B cell (primary cell): ENCODE results near the gene TLL2. TPM values are rescaled to one million over a fixed set of nuclear protein-coding genes. Genes with fewer than 3 reads are reported as not detected.

Experiments
- ATAC-seq: fragments of 200-7000 bp; cut with Tn5 transposase; one replicate; pipeline ENCODE4 v1.10.0; 2021; ENCODE audit warnings: low read depth, mild to moderate bottlenecking, moderate number of reproducible peaks, moderate library complexity
- CTCF ChIA-PET: fragments of 350-600 bp; sonication (Branson Sonifier 250); formaldehyde crosslinking; loops from one replicate; lab custom pipeline; 2021; ENCODE audit warnings: antibody characterized with exemption, inconsistent platforms; lab: Charles Lee
- POLR2A ChIA-PET: fragments of 350-600 bp; sonication (Branson Sonifier 250); formaldehyde crosslinking; loops from one replicate; lab custom pipeline; 2021; ENCODE audit warnings: antibody characterized with exemption; lab: Charles Lee
- DNase-seq: peaks from one replicate; pipeline ENCODE4 v3.0.0; 2013
- H2AFZ ChIP-seq: 2 replicates; pipeline ENCODE4 v1.6.1; 2012; ENCODE audit warnings: mild to moderate bottlenecking, low read depth, low read length; ENCODE audit not compliant: insufficient read depth, poor library complexity, severe bottlenecking
- H3K27ac ChIP-seq, 2 donors: 1 replicate in 1 of 2; 2 replicates in 1 of 2; pipeline ENCODE4 v1.5.1; 2012 to 2013; ENCODE audit warnings: low read length in 2 of 2, mild to moderate bottlenecking in 2 of 2, moderate library complexity in 1 of 2
- H3K27me3 ChIP-seq, 4 experiments: fragments of 200-600 bp in 1 of 4; sonication (generic) in 1 of 4; replicated peaks in 1 of 4; 1 replicate in 2 of 4; 2 replicates in 2 of 4; pipeline versions ENCODE4 v1.6.1 to v1.7.0; 2013 to 2016; ENCODE audit warnings: low read length in 3 of 4, mild to moderate bottlenecking in 2 of 4, mixed read lengths in 1 of 4, moderate library complexity in 1 of 4; ENCODE audit not compliant: insufficient read depth in 4 of 4, control insufficient read depth in 3 of 4; ENCODE audit errors: control extremely low read depth in 1 of 4
- H3K36me3 ChIP-seq, 2 experiments: replicated peaks in 1 of 2; 1 replicate in 1 of 2; 2 replicates in 1 of 2; pipeline versions ENCODE4 v1.6.1 to v1.7.1; 2013; ENCODE audit warnings: low read length in 1 of 2; ENCODE audit not compliant: insufficient read depth in 2 of 2, control insufficient read depth in 1 of 2; ENCODE audit errors: control extremely low read depth in 1 of 2, extremely low read depth in 1 of 2
- H3K4me1 ChIP-seq, 2 donors: fragments of 200-600 bp in 1 of 2; sonication (generic) in 1 of 2; 1 replicate in 1 of 2; 2 replicates in 1 of 2; pipeline versions ENCODE4 v1.5.1 to v1.6.1; 2013 to 2017; ENCODE audit warnings: low read length in 2 of 2; ENCODE audit not compliant: control insufficient read depth in 2 of 2, insufficient read depth in 2 of 2
- H3K4me2 ChIP-seq: replicated peaks from 2 replicates; pipeline ENCODE3; 2012; ENCODE audit warnings: mild to moderate bottlenecking, low read depth, low read length; ENCODE audit not compliant: poor library complexity, severe bottlenecking
- H3K4me3 ChIP-seq, 5 experiments: fragments of 200-600 bp in 1 of 5; sonication (generic) in 1 of 5; 1 replicate in 3 of 5; 2 replicates in 2 of 5; pipeline versions ENCODE4 v1.5.1 to v1.7.0; 2011 to 2016; ENCODE audit warnings: low read length in 4 of 5, mild to moderate bottlenecking in 4 of 5, low read depth in 2 of 5, control low read depth in 1 of 5, moderate library complexity in 1 of 5; ENCODE audit not compliant: insufficient read depth in 1 of 5; ENCODE audit errors: control extremely low read depth in 1 of 5, extremely low read depth in 1 of 5
- H3K79me2 ChIP-seq: fragments of 200-600 bp; sonication (generic); one replicate; pipeline ENCODE4 v1.6.0; 2016; ENCODE audit warnings: low read length; ENCODE audit not compliant: control insufficient read depth, insufficient read depth
- H3K9ac ChIP-seq: fragments of 200-600 bp; sonication (generic); 2 replicates; pipeline ENCODE4 v1.6.1; 2017; ENCODE audit warnings: mild to moderate bottlenecking, low read length, moderate library complexity
- H3K9me3 ChIP-seq, 3 donors: one replicate each; pipeline versions ENCODE4 v1.6.1 to v1.7.1; 2013; ENCODE audit warnings: low read length in 2 of 3; ENCODE audit not compliant: control insufficient read depth in 2 of 3, insufficient read depth in 1 of 3; ENCODE audit errors: control extremely low read depth in 1 of 3
- H4K20me1 ChIP-seq: 2 replicates; pipeline ENCODE4 v1.6.0; 2012; ENCODE audit warnings: mild to moderate bottlenecking, low read length; ENCODE audit not compliant: insufficient read depth, control insufficient read depth, poor library complexity, severe bottlenecking
- H3K27ac Mint-ChIP-seq: one replicate; pipeline ENCODE4 v1.8.0; 2021; ENCODE audit warnings: mixed read lengths
- H3K27me3 Mint-ChIP-seq: one replicate; pipeline ENCODE4 v1.8.0; 2021; ENCODE audit warnings: mixed read lengths
- H3K4me1 Mint-ChIP-seq: one replicate; pipeline ENCODE4 v1.8.0; 2021; ENCODE audit warnings: mixed read lengths
- H3K4me3 Mint-ChIP-seq: one replicate; pipeline ENCODE4 v1.8.0; 2021; ENCODE audit warnings: mixed read lengths
- H3K9me3 Mint-ChIP-seq: one replicate; pipeline ENCODE4 v1.8.0; 2022; ENCODE audit warnings: mixed read lengths; ENCODE audit not compliant: insufficient read depth
- EZH2 ChIP-seq: IDR thresholded peaks from 2 replicates; pipeline ENCODE4 v1.6.1; 2012; ENCODE audit warnings: borderline replicate concordance, low read depth, mild to moderate bottlenecking, moderate library complexity, low read length; ENCODE audit not compliant: insufficient read depth, poor library complexity, severe bottlenecking
- WGBS: methylation state at CpG from one replicate; pipeline ENCODE4 v1.1.5; 2013; ENCODE audit warnings: missing lambda C conversion rate; ENCODE audit not compliant: insufficient coverage; 5-methylcytosine and 5-hydroxymethylcytosine counted together
- intact Hi-C: fragments of 100-400 bp; cut with micrococcal nuclease; formaldehyde crosslinking; loops from one replicate; pipeline ENCODE4 v1.10.0; 2022
- polyA plus RNA-seq: library from polyadenylated mRNA; depleted of rRNA; stranded (reverse); fragments of >200 nt; gene quantifications from 2 replicates; pipeline ENCODE4 v1.2.3, GENCODE V29; 2012
- total RNA-seq, 2 donors: library from RNA; stranded (reverse); fragments of 120-200 nt in 1 of 2; gene quantifications; 1 replicate in 1 of 2; 2 replicates in 1 of 2; pipeline versions ENCODE4 v1.2.3 to v1.2.4, GENCODE V29; 2013 to 2022
- TF ChIP-seq, protein P1 (sequence below): fragments of 200-600 bp; IDR thresholded peaks from one replicate; pipeline ENCODE4 v1.8.0; 2022; ENCODE audit warnings: antibody characterized with exemption, mild to moderate bottlenecking

TLL2 gene
- total and polyA plus RNA-seq, 2 donors (not counting 1 experiment from before 2014, with no cell fraction given): 0.13 to 0.47 TPM

- H3K4me3 Mint-ChIP-seq: no peak overlapping the region
- intact Hi-C loops: no loop called here
- no peak overlapping the region for H3K27ac Mint-ChIP-seq
- H3K9me3 Mint-ChIP-seq: no peaks in the 10 kb centered on the region
- Histone ChIP-seq H2AFZ (no peak overlapping the region), H3K36me3 (no peaks in the 10 kb centered on the region), H3K27me3 (peaks cover 0 to 3% (median 0%) of the 10 kb centered on the region in 4 experiments), H3K4me2 (no peak overlapping the region), H3K27ac (no peak overlapping the region), H4K20me1 (no peaks in the 10 kb centered on the region), H3K9ac (no peak overlapping the region), H3K4me3 (no peak overlapping the region), H3K79me2 (no peaks in the 10 kb centered on the region), H3K9me3 (no peaks in the 10 kb centered on the region), H3K4me1 (no peaks in the 10 kb centered on the region)
- H3K4me1 Mint-ChIP-seq: no peaks in the 10 kb centered on the region
- H3K27me3 Mint-ChIP-seq: peaks cover 35% of the 10 kb centered on the region
- WGBS: 64% methylated on average over 5 of the region's 5 CpGs
- TF ChIP-seq, protein P1, sequence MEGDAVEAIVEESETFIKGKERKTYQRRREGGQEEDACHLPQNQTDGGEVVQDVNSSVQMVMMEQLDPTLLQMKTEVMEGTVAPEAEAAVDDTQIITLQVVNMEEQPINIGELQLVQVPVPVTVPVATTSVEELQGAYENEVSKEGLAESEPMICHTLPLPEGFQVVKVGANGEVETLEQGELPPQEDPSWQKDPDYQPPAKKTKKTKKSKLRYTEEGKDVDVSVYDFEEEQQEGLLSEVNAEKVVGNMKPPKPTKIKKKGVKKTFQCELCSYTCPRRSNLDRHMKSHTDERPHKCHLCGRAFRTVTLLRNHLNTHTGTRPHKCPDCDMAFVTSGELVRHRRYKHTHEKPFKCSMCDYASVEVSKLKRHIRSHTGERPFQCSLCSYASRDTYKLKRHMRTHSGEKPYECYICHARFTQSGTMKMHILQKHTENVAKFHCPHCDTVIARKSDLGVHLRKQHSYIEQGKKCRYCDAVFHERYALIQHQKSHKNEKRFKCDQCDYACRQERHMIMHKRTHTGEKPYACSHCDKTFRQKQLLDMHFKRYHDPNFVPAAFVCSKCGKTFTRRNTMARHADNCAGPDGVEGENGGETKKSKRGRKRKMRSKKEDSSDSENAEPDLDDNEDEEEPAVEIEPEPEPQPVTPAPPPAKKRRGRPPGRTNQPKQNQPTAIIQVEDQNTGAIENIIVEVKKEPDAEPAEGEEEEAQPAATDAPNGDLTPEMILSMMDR: no peak
- no peak for TF ChIP-seq EZH2
- DNase-seq: no peak
- ChIA-PET CTCF (no interaction called here), POLR2A (no interaction called here)
- no peak for ATAC-seq
These were observed 44.9 kb downstream of the TLL2 start for GRCh38 chr10:96468845-96469244.

DNA sequence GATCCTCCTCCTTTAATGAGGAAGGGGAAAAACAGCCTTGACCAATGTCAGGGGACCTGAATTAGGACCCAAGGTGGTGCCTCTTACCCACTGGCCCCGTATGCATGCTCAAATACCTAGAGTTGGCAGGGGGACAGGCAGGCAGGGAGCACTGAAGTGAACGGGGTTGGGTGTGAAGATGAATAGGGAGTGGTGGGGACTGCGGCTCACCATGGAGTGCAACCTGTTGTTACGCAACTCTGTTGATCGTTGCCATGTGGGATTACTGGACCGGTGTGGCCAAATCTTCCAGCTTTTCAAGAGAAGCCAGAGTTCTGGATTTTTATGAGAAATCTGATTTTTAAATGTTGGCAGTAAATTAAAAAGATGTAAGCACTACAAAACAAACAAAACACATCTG is 48.1 kb downstream of the TLL2 start:
- ATAC-seq (no peak), DNase-seq (no peak)
- no peak overlapping the region for H2AFZ ChIP-seq
- H3K36me3 ChIP-seq: no peaks in the 10 kb centered on the region
- no peak overlapping the region for H3K4me3 Mint-ChIP-seq
- intact Hi-C loops: no loop called here
- no peak overlapping the region for H3K9ac ChIP-seq
- peaks cover 31% of the 10 kb centered on the region for H3K27me3 Mint-ChIP-seq
- H3K79me2 ChIP-seq: no peaks in the 10 kb centered on the region
- no peaks in the 10 kb centered on the region for H3K4me1 Mint-ChIP-seq
- H3K4me2 ChIP-seq: no peak overlapping the region
- H3K9me3 ChIP-seq: peaks cover 0 to 10% (median 0%) of the 10 kb centered on the region in 3 donors
- no peak overlapping the region for H3K4me3 ChIP-seq
- ChIA-PET CTCF (no interaction called here), POLR2A (no interaction called here)
- H3K27ac ChIP-seq: no peak overlapping the region
- peaks cover 0 to 3% (median 0%) of the 10 kb centered on the region in 4 experiments for H3K27me3 ChIP-seq
- H3K9me3 Mint-ChIP-seq: peaks cover 3% of the 10 kb centered on the region
- no peak overlapping the region for H3K27ac Mint-ChIP-seq
- H3K4me1 ChIP-seq: no peaks in the 10 kb centered on the region
- no peak for TF ChIP-seq EZH2
- TF ChIP-seq, protein P1: no peak
- no peaks in the 10 kb centered on the region for H4K20me1 ChIP-seq
- 91% methylated on average over 4 of the region's 6 CpGs for WGBS
